C4-2B (cell line): Measurements from ENCODE around the gene QRICH2.
A peak's percentile ranks its signal among the peaks of the same experiment; 100 is the strongest.

Source experiments
- H3K27ac ChIP-seq: fragments of 450-650 bp; 2 replicates; pipeline ENCODE4 v1.5.1; 2017
- ZFX ChIP-seq: fragments of 450-650 bp; IDR thresholded peaks from 2 replicates; pipeline ENCODE4 v1.6.1; 2017
- TF ChIP-seq, protein P1 (sequence below): fragments of 450-650 bp; conservative IDR thresholded peaks from 2 replicates; pipeline ENCODE4 v1.5.1; 2017; ENCODE audit warnings: mild to moderate bottlenecking

The QRICH2 gene

GRCh38 chr17:76276069-76276431 lies 32.0 kb downstream of the QRICH2 start:
- TF ChIP-seq, protein P1, sequence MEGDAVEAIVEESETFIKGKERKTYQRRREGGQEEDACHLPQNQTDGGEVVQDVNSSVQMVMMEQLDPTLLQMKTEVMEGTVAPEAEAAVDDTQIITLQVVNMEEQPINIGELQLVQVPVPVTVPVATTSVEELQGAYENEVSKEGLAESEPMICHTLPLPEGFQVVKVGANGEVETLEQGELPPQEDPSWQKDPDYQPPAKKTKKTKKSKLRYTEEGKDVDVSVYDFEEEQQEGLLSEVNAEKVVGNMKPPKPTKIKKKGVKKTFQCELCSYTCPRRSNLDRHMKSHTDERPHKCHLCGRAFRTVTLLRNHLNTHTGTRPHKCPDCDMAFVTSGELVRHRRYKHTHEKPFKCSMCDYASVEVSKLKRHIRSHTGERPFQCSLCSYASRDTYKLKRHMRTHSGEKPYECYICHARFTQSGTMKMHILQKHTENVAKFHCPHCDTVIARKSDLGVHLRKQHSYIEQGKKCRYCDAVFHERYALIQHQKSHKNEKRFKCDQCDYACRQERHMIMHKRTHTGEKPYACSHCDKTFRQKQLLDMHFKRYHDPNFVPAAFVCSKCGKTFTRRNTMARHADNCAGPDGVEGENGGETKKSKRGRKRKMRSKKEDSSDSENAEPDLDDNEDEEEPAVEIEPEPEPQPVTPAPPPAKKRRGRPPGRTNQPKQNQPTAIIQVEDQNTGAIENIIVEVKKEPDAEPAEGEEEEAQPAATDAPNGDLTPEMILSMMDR = no peak
- no peak for TF ChIP-seq ZFX

GRCh38 chr17:76275382-76276068 lies 32.6 kb downstream of the QRICH2 start:
- TF ChIP-seq, protein P1 = no peak
- TF ChIP-seq ZFX = no peak
- H3K27ac ChIP-seq = no peak overlapping the region

More at GRCh38 chr17:76276069-76276431, 32.0 kb downstream of the QRICH2 start:
- H3K27ac ChIP-seq = no peak overlapping the region

- peak overlapping the region; percentile 2; the same call in 1 of the 2 replicates for H3K27ac ChIP-seq
- no peak for TF ChIP-seq ZFX
- TF ChIP-seq, protein P1 = no peak
Observed at GRCh38 chr17:76274112-76274956, 33.7 kb downstream of the QRICH2 start.

- TF ChIP-seq ZFX = no peak
- TF ChIP-seq, protein P1 = no peak
- H3K27ac ChIP-seq = no peak overlapping the region
Observed at GRCh38 chr17:76273445-76274111, 34.5 kb downstream of the QRICH2 start.

DNA sequence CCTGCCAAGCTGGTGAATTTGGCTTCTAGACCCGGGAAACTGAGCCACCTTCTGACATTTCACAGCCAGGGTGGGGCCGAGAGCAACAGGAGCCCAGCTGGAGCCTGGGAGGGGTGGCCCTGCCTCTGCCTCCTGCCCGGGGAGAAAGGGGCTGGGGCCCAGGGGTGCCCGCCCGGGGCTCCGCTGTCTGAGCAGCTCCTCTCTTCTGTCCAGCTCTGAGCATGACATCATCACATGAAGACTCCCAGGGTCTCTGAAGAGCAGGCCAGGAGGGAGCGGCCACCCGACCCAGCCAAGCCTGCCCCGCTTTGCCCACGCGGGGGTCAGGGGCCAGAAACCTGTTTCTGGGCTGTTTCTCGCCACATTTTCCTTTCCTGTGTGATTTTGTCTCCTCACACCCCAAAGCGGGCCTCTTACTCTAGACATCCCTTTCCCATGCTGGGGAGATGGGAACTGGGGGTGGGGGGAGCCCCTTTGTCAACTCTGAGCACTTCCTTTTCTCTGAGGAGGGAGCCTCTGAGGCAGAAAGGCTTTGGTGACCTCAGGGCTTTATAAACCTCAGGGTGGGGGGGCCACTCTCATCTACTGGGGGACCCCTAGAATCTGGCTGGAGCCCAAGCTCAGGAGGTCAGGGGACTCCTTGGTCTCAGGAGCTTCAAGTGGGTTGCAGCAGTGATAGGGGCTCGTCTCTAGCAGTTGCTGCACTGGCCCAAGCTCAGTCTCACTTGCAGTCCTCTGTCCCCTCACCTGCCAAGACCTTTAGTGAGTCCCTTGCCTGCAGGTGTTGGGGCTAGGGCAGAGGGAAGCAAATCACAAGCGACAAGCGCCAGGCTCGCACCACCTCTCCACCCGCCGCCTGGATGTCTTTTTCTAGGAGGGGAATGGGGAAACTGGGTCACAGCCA lies 35.3 kb downstream of the QRICH2 start:
- H3K27ac ChIP-seq = no peak overlapping the region
- TF ChIP-seq ZFX = no peak
- TF ChIP-seq, protein P1 = no peak

GRCh38 chr17:76271669-76272540 lies 36.2 kb downstream of the QRICH2 start:
- TF ChIP-seq ZFX = no peak
- TF ChIP-seq, protein P1 = no peak
- no peak overlapping the region for H3K27ac ChIP-seq
